ENCODE data around the gene DBNDD2. TPM values are rescaled to one million over a fixed set of nuclear protein-coding genes. Genes with fewer than 3 reads are reported as not detected.

DBNDD2 gene
- total RNA-seq, 1 experiment from 2014 or later, result 58.7 TPM

DNA sequence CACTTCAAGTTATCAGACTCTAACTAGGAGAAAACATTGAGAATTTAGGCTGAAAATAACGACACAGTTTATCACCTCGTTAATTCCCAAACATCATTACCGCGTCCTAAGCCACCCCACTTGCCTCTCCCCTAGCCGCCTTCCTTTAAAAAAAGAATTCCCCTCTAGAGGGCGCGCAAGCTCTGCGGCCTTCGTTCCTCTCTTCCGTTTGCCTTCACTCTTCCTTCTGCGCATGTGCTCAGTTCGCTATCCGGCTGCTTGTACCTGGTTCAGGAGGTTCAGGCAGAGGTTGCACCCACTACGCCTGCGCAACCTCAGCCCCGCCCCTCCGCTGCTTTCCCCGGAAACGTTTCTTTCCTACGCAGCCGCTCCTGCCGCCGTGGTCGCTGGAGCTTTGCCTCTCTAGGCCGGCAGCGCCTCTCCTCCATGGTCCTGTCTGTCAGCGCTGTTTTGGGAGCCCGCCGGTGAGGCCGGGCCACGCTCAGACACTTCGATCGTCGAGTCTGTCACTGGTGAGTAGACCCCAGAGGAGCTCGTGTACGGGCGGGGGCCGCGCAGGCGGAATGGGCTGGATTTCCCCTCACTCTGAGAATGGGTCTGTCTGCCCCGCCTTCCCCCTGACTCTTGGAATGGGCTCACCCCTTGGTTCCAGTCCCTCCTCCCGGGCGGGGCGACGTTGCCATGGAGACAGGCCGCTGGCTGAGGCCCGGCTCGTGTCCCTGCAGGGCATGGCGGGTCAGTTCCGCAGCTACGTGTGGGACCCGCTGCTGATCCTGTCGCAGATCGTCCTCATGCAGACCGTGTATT is 45.1 kb upstream of the DBNDD2 start, which contains the start of gene SYS1:
TSS of gene SYS1 (plus strand) at position 353 of the 807 bp plus-strand sequence. CDS start at position 729, 376 bp downstream.
- Mint-ChIP-seq H3K9me3 (no peaks in the 10 kb centered on the region), H3K36me3 (no peaks in the 10 kb centered on the region; the same call in none of the 2 replicates), H3K27ac (peak within 1 kb of the TSS; percentile 98), H3K4me3 (peak within 1 kb of the TSS; percentile 97), H3K4me1 (peaks cover 25% of the 10 kb centered on the region), H3K27me3 (ENCODE audit: low read depth) (no peaks in the 10 kb centered on the region)
- ChIA-PET CTCF (interaction anchor here (0.6 to 8.3 kb wide), 49 partner anchors 9 to 571 kb away, joined by 3 to 152 read pairs (median 5); partner anchors contain the start of genes DBNDD2, MATN4, PIGT and SDC4), POLR2A (interaction anchor here (0.5 to 3.0 kb wide), 13 partner anchors 11 to 393 kb away, joined by 3 to 11 read pairs (median 5); partner anchors contain the start of genes PIGT and SDC4)
- peak; percentile 99 for DNase-seq (ENCODE audit: low spot score)
- ATAC-seq, result peak; percentile 89
- no peak for TF ChIP-seq ZBTB21 (CRISPR knock-in tag; IDR thresholded peaks at IDR 0.05; ENCODE audit: borderline replicate concordance)
- no peak for TF ChIP-seq TP53 (CRISPR knock-in tag; IDR thresholded peaks at IDR 0.05)
- TF ChIP-seq, protein P1, sequence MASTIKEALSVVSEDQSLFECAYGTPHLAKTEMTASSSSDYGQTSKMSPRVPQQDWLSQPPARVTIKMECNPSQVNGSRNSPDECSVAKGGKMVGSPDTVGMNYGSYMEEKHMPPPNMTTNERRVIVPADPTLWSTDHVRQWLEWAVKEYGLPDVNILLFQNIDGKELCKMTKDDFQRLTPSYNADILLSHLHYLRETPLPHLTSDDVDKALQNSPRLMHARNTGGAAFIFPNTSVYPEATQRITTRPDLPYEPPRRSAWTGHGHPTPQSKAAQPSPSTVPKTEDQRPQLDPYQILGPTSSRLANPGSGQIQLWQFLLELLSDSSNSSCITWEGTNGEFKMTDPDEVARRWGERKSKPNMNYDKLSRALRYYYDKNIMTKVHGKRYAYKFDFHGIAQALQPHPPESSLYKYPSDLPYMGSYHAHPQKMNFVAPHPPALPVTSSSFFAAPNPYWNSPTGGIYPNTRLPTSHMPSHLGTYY (CRISPR knock-in tag; IDR thresholded peaks at IDR 0.05), result no peak
- TF ChIP-seq, protein P2, sequence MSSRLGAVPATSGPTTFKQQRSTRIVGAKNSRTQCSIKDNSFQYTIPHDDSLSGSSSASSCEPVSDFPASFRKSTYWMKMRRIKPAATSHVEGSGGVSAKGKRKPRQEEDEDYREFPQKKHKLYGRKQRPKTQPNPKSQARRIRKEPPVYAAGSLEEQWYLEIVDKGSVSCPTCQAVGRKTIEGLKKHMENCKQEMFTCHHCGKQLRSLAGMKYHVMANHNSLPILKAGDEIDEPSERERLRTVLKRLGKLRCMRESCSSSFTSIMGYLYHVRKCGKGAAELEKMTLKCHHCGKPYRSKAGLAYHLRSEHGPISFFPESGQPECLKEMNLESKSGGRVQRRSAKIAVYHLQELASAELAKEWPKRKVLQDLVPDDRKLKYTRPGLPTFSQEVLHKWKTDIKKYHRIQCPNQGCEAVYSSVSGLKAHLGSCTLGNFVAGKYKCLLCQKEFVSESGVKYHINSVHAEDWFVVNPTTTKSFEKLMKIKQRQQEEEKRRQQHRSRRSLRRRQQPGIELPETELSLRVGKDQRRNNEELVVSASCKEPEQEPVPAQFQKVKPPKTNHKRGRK (CRISPR knock-in tag; IDR thresholded peaks at IDR 0.05; ENCODE audit: borderline replicate concordance), result no peak
- no peak for TF ChIP-seq RORB (CRISPR knock-in tag; IDR thresholded peaks at IDR 0.05)
- peak; percentile 70; the same call in 1 of the 2 replicates for TF ChIP-seq CBFB (CRISPR knock-in tag; IDR thresholded peaks at IDR 0.05; ENCODE audit: low read depth)
- peak; percentile 87 for TF ChIP-seq ETV6 (CRISPR knock-in tag; IDR thresholded peaks at IDR 0.05)
- peak; percentile 55 for TF ChIP-seq FOXK1 (CRISPR knock-in tag; IDR thresholded peaks at IDR 0.05)
- TF ChIP-seq FOXJ3 (CRISPR knock-in tag; IDR thresholded peaks at IDR 0.05; ENCODE audit: borderline replicate concordance), result no peak
- TF ChIP-seq ELF4 (CRISPR knock-in tag; IDR thresholded peaks at IDR 0.05; ENCODE audit: low read depth), result no peak
- peak; percentile 77; the same call in 1 of the 2 replicates for TF ChIP-seq CREM (CRISPR knock-in tag; IDR thresholded peaks at IDR 0.05)
- no peak for TF ChIP-seq ATF2 (CRISPR knock-in tag; IDR thresholded peaks at IDR 0.05; ENCODE audit: borderline replicate concordance, low read depth)
- 0 out of 2 replicates have a peak, but pooled peaks have one; percentile 27 for TF ChIP-seq USF1 (CRISPR knock-in tag; IDR thresholded peaks at IDR 0.05)
- no peak for TF ChIP-seq ZNF671 (CRISPR knock-in tag; IDR thresholded peaks at IDR 0.05)
- no peak for TF ChIP-seq ATF6 (CRISPR knock-in tag; IDR thresholded peaks at IDR 0.05)
- TF ChIP-seq ZNF317 (CRISPR knock-in tag; IDR thresholded peaks at IDR 0.05; ENCODE audit: borderline replicate concordance, low read depth), result no peak
- TF ChIP-seq, protein P3, sequence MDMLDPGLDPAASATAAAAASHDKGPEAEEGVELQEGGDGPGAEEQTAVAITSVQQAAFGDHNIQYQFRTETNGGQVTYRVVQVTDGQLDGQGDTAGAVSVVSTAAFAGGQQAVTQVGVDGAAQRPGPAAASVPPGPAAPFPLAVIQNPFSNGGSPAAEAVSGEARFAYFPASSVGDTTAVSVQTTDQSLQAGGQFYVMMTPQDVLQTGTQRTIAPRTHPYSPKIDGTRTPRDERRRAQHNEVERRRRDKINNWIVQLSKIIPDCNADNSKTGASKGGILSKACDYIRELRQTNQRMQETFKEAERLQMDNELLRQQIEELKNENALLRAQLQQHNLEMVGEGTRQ (CRISPR knock-in tag; IDR thresholded peaks at IDR 0.05), result no peak
- TF ChIP-seq ZNF232 (CRISPR knock-in tag; IDR thresholded peaks at IDR 0.05), result peak; percentile 88
- TF ChIP-seq, protein P4, sequence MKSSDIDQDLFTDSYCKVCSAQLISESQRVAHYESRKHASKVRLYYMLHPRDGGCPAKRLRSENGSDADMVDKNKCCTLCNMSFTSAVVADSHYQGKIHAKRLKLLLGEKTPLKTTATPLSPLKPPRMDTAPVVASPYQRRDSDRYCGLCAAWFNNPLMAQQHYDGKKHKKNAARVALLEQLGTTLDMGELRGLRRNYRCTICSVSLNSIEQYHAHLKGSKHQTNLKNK (CRISPR knock-in tag; IDR thresholded peaks at IDR 0.05), result no peak
- TF ChIP-seq, protein P5, sequence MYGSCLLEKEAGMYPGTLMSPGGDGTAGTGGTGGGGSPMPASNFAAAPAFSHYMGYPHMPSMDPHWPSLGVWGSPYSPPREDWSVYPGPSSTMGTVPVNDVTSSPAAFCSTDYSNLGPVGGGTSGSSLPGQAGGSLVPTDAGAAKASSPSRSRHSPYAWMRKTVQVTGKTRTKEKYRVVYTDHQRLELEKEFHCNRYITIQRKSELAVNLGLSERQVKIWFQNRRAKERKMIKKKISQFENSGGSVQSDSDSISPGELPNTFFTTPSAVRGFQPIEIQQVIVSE (CRISPR knock-in tag; IDR thresholded peaks at IDR 0.05; ENCODE audit: borderline replicate concordance), result no peak
- no peak for TF ChIP-seq ZNF423 (CRISPR knock-in tag; IDR thresholded peaks at IDR 0.05)
- TF ChIP-seq ARID4B (CRISPR knock-in tag; IDR thresholded peaks at IDR 0.05; ENCODE audit: borderline replicate concordance), result peak; percentile 93; the same call in 1 of the 2 replicates
